D721Med (cell line): ENCODE data around the gene CTXN1.

ENCODE experiments used
- DNase-seq: peaks from one replicate; pipeline ENCODE4 v3.0.0; 2011; ENCODE audit warnings: low spot score; ENCODE audit not compliant: insufficient read length
- FAIRE-seq: peaks from 2 replicates; lab custom pipeline; 2011; peaks lifted over from hg19 to GRCh38; lab: Jason Lieb, UNC
- CTCF ChIP-seq: IDR thresholded peaks from 2 replicates; pipeline ENCODE4 v1.5.1; 2012; ENCODE audit warnings: mild to moderate bottlenecking, control low read depth; ENCODE audit not compliant: insufficient read depth; ENCODE audit errors: missing control alignments

The CTXN1 gene

DNA sequence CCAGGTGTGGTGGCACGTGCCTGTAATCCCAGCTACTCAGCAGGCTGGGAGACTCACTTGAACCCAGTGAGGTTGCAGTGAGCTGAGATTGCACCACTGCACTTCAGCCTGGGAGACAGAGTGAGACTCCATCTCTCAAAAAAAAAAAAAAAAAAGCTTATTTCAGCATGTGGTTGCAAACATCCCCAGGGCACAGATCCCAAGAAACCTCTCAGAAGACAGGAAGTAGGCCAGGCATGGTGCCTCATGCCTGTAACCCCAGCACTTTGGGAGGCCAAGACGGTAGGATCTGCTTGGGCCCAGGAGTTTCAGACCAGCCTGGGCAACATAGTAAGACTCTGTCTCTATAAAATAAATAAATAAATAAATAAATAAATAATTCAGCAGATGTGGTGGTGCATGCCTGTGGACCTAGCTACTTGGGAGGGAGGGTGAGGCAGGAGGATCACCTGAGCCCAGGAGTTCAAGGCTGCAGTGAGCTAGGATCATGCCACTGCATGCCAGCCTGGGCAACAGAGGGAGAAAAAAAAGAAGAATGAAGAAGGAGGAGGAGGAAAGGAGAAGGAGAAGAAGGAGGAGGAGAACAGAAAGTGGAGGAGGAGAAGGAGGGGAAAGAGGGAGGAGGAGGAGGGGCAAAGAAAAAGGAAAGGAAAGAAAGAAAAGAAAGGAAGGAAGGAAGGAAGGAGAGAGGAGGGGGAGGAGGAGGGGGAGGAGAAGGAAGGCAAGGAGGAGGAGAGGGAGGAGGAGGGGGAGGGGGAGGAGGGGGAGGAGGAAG is 42.0 kb downstream of the CTXN1 start:
- FAIRE-seq (no peak), DNase-seq (no peak)
- TF ChIP-seq CTCF, result no peak

GRCh38 chr19:7883105-7883504 is 42.8 kb downstream of the CTXN1 start:
- no peak for TF ChIP-seq CTCF
- FAIRE-seq, result no peak
- no peak for DNase-seq

DNA sequence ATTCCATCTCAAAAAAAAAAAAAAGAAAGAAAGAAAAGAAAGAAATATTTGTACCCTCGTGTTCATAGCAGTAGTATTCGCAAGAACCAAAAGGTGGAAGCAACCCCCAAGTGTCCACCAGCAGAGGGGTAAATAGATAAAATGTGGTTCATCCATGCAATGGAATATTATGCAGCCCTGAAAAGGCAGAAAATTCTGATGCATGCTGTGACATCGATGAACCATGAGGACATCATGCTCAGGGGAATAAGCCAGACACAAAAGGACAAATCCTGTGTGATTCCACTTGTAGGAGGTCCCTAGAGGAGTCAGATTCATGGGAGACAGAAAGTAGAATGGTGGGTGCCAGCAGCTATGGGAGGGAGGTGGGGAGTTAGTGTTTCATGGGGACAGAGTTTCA is 44.0 kb downstream of the CTXN1 start:
- FAIRE-seq, result no peak
- no peak for DNase-seq
- TF ChIP-seq CTCF, result no peak

- DNase-seq (no peak), FAIRE-seq (no peak)
- TF ChIP-seq CTCF, result no peak
Observed at GRCh38 chr19:7879836-7880235, 46.1 kb downstream of the CTXN1 start.

GRCh38 chr19:7879111-7879807 is 46.7 kb downstream of the CTXN1 start:
- no peak for DNase-seq
- TF ChIP-seq CTCF, result no peak
- FAIRE-seq, result no peak

- FAIRE-seq (no peak), DNase-seq (no peak)
- no peak for TF ChIP-seq CTCF
Observed at GRCh38 chr19:7877249-7877836, 48.6 kb downstream of the CTXN1 start.
